NCI-H82 (cell line): ENCODE data around the gene ISCA2.

Source experiments
- DNase-seq: peaks from one replicate; lab custom pipeline; 2025; lab: John Stamatoyannopoulos, UW

Gene ISCA2

DNA sequence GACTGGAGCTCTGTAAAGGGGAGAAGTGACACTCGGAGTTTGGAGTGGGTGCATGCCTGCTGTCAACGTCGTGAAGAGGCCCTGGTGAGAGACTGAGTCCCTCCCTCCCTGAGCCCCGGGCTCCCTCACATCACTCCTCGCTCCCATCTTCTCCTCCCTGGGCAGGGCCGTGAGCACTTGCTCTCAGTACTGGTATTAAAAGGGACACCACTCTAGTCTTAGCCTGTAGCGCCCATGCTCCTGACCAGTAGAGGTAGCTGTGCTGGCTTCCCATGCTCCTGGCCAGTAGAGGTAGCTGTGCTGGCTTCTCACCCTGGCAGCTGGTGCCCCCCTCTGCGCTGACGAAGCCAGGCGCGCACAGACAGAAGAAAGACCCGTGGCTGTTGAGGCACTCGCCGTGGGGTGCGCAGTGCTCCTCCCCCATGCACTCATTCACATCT lies 14.7 kb downstream of the ISCA2 start:
- peak; percentile 79 for DNase-seq

DNA sequence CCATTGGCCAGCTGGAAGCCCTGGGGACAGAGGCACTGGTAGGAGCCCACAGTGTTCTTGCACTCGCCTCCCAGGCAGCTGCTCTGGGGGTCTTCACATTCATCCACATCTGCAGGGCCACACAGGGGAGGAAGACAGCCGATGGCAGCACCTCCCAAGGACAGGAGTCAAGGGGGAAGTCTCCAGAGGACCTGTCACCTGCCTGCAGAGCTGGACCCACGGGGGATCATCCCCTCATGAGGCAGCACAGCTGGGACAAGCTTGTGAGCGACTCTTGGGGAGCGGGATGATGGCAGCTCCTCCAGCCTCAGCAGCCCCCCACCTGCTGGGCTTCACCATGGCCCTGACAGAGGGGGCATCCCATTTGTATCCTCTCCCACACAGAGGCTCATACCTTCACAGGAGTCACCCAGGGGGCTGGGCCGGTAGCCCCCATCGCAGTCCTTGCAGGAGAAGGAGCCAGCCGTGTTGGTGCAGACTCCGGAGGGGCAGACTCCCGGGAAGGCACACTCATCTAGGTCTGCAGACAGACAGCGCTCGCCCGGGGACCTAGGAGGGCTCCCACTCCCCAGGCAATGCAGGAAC lies 15.4 kb downstream of the ISCA2 start:
- DNase-seq, result no peak

GRCh38 chr14:74509587-74510222 lies 16.1 kb downstream of the ISCA2 start:
- no peak for DNase-seq

GRCh38 chr14:74510223-74510931 lies 16.8 kb downstream of the ISCA2 start:
- no peak for DNase-seq

- DNase-seq, result no peak
Measured at GRCh38 chr14:74510959-74511409, 17.4 kb downstream of the ISCA2 start.

DNA sequence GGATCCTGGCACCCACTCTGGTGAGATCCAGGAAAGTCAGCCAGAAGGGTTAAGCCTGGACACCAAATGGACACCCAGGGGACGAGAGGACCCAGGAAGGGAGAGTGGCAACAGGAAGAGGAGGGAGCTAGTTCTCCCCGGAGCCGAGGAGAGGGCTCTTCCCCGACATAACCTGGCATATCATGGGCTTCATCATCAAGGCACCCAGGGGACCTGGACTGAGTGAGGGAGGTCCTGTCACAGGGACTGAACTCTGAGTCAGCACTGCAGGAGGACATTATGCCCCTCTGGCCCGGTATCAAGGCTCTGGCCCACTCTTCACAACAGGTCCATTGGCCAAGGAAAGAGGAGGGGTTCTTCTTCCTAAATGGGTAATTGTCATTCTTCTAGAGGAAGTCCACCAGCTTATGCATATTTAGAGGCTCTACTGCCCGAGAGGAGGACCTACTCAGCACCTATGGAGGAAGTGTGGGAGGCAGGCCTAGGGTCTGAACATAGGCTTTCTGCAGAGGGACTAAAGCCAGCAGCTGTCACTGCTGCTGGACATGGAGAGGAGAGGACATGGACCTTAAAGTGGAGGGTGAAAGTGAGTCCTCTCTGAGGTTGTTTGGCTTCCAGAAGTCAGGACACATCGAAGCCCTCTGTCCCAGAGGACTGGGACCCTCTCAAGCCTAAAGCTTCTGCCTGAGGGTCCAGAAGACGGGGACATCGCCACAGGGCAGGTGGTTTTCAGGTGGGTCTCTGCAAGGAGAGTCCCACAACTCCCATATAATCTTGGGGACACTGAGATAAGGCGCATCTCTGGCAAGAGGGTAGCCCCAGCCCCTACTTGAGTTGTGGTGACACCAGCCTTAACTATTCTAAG lies 18.6 kb downstream of the ISCA2 start:
- no peak for DNase-seq

GRCh38 chr14:74514471-74514941 lies 20.9 kb downstream of the ISCA2 start:
- no peak for DNase-seq

- no peak for DNase-seq
Measured at GRCh38 chr14:74515891-74516412, 22.4 kb downstream of the ISCA2 start.

DNA sequence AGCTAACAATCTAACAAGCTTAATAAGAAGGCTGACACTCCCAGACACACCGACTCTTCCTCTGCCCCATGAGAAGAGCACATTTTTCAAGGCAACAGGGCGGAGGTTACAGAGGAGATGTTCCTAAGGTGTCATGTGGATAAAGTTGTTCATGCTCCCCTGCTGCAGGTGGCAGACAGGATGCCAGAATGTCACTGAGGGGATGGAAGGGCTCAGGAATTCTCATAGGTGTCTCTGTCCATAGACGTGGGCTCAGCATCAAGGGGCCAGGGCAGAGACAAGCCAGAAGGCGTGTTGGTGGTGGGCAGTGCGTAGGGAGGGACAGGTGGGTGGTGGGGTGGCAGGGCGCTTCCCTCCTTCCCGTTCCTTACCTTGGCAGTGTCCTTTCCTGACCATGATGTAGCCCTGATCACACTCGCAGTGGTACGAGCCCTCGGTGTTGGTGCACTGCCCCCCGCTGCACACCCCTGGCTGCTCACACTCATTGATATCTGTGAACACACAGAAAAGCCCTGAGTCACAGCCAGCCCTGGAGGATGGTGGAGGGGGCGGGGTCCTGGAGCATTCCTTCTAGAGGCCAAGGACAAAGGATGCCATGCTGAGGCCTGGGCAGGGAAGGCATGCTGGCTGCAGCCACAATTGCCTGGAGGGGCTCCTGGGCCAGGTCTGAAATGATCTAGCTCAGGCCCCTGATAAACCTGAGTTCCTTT lies 23.0 kb downstream of the ISCA2 start:
- DNase-seq, result no peak

GRCh38 chr14:74517731-74518130 lies 24.2 kb downstream of the ISCA2 start:
- no peak for DNase-seq

GRCh38 chr14:74518221-74518620 lies 24.7 kb downstream of the ISCA2 start:
- DNase-seq, result no peak

DNA sequence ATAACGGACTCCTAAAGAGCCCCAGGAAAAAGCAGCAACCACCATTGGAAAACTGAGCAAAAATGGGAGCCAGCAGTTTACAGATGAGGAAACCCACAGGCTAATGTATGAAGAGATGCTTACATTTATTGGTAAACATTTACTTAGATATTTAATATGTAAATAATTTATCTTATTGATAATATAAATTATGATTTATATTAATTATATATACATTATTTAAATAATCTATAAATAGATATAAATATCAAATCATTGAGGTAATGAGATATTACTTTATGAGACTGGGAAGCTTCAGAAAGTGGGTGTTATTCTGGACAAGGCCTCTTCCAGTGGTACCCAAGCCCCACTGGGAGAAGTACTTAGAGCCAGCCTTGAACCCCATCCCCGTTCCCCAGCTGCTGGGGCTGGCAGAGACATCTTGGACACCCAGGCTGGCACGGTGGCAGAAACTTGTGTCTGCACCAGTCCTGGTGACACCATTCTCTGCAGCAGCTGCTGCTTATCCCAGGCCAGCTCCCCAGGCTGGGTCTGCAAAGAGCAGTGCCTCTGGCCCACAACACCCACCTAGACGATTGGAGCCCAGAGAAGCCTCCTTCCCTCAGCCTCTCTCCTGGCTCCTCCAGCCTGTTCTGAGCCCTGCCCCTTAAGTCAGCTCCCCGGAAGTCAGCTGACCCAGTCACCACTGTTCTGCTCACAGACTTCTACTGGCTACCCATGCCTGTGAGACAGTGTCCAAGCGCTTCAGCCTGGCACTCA lies 25.9 kb downstream of the ISCA2 start:
- no peak for DNase-seq

- DNase-seq, result no peak
Measured at GRCh38 chr14:74521756-74522155, 28.2 kb downstream of the ISCA2 start.

GRCh38 chr14:74522740-74523139 lies 29.2 kb downstream of the ISCA2 start:
- DNase-seq, result no peak

DNA sequence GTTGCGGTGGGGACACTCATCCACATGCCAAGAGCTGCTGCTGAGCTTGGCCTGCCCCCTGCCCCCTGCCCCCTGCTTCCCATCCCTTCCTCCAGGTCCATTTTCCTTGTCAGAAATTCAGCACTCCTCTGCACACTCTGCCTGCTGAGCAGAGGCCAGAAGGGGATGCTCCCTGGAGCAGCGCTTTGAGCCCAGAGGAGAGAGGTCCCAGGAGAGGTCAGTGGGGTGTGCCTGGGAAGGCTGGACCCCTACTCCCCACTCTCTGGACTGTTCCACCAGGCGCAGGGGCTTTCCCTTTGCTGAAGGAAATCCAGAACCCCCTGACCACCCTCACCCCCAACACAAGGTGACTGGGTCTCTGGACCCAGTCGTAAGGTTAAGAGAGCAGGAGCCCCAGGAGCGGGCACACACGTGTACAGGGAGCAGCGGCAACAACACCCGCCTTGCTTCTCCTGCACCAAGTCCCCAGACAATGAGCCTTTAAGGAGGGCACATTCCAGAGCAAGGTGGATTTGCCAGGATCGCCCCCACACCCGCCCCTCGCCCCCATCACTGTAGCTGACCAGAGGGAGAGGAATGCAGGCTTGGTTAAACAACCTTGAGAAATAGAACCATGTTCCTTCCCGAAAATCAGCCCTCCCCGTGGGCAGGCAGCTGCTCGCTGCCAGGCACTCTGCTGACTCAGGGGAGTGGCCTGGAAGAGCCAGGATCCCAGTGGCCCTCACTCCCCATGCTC lies 30.7 kb downstream of the ISCA2 start:
- no peak for DNase-seq

DNA sequence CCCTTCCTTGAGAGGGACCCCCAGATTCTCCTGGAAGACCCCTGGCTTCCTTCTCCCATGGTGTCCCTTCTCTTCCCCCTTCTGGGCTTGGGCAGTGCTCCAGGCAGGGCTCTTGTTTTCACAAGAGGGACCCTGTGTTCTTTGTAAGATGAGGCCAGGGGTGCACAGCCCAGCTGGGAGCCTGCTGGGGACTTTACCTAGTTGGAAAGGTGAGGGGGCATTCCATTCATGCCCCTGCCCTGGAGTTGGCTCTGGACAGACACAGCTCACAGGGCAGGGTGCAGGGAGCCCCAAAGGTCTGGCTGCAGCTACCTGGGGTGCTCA lies 31.2 kb downstream of the ISCA2 start:
- no peak for DNase-seq

DNA sequence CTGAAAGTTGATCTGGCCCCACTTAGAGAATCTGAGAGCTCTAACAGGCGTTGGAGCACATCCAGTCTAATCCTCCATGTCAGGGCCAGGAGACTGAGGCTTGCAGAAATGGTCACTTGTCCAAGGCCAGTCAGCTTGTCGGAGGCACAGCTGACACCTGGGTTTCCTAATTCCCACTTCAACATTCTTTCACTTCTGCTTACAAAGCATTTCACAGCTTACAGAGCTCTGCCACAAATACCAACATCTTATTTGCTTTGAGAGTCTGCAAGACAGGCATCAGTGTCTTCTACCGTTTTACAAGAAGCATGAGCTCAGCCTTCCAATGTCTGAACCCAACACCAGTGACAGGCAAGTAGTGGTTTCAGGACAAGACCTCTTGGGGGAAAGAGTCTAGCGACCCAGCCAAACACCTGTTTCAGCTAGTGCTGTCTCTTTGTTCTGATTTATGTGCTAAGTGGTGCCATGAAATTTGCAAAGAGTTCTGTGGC lies 31.8 kb downstream of the ISCA2 start:
- no peak for DNase-seq

DNA sequence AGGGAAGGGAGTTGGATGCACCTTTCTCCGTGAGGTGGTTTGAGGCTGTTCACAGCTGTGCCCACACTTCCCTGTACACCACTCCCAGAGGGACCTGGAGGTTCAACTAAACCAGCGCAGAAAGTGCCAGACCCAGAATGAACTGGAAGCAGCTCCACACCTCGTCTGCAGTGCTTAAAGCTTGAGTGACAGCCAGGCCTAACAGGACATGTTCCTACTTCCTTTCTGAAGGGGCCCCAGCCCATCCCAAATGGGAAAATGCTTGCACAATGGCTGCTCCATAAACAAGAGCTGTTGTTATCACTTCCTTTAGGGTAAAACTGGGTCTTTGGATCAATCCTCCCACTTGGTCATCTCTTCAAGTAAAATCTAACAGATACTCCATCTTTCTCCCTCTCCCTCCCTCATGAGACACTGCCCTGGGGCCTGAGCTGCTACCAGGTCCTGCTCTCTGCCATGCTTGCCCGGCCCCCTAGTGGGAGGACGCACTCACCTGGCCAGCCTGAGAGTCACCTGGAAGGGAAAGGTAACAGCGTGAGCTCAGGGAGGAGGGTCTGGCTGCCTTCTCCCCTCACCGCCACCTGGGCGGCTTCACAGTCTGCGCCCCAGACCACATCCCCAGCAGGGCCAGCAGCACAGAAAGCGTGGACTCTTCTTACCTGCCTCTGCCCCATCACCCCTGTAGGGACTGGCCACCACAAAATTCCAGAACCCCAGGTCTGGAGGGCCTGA lies 33.5 kb downstream of the ISCA2 start:
- no peak for DNase-seq

- no peak for DNase-seq
Measured at GRCh38 chr14:74527736-74528280, 34.2 kb downstream of the ISCA2 start.
